Neural progenitor cell (in vitro differentiated cells): ENCODE measurements around the gene NFS1.

ENCODE experiments used
- CTCF ChIP-seq: fragments of 200-600 bp; sonication (generic); IDR thresholded peaks from 2 replicates; pipeline ENCODE4 v1.5.1; 2017; ENCODE audit warnings: antibody characterized with exemption, mild to moderate bottlenecking
- EZH2 ChIP-seq: fragments of 200-600 bp; sonication (generic); IDR thresholded peaks from 2 replicates; pipeline ENCODE4 v1.6.1; 2017; ENCODE audit warnings: antibody characterized with exemption, mild to moderate bottlenecking, moderate library complexity
- EZH2phosphoT487 ChIP-seq: fragments of 200-600 bp; sonication (generic); IDR thresholded peaks from 2 replicates; pipeline ENCODE4 v1.6.1; 2017; ENCODE audit warnings: antibody characterized with exemption

- no peak for TF ChIP-seq CTCF
- no peak for TF ChIP-seq EZH2
- no peak for TF ChIP-seq EZH2phosphoT487
Measured at GRCh38 chr20:35673884-35674283, 25.3 kb downstream of the NFS1 start.
